NCI-H2107 treated with DMSO at 0.1 percent for 48 hours (cell line): Measurements from ENCODE around the gene HORMAD2.
"Not testable (repeated sequence)": the region's sequence is repeated elsewhere in the genome, so short reads cannot be mapped to it uniquely, and the experiment has no call there.

Source experiments
- DNase-seq: peaks from one replicate; lab custom pipeline; 2025; ENCODE audit not compliant: unreplicated experiment; lab: John Stamatoyannopoulos, UW

Gene HORMAD2

GRCh38 chr22:30056015-30056414 is 24.2 kb upstream of the HORMAD2 start:
- no peak for DNase-seq

DNA sequence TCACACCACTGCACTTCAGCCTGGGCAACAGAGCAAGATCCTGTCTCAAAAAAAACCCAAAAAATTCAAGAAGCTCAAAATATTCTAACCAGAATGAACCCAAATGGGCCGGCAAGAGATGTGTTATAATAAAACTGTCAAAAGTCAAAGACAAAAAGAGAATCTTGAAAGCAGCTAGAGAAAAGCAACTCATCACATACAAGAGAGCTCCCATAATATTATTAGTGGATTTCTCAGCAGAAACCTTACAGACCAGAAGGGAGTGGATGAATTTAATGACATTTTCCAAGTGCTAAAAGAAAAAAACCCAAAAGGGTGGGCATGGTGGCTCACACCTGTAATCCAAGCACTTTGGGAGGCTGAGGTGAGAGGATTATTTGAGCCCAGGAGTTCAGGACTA is 22.9 kb upstream of the HORMAD2 start:
- no peak for DNase-seq

- not testable (repeated sequence) for DNase-seq
These were observed 20.8 kb upstream of the HORMAD2 start for GRCh38 chr22:30059346-30060020.

DNA sequence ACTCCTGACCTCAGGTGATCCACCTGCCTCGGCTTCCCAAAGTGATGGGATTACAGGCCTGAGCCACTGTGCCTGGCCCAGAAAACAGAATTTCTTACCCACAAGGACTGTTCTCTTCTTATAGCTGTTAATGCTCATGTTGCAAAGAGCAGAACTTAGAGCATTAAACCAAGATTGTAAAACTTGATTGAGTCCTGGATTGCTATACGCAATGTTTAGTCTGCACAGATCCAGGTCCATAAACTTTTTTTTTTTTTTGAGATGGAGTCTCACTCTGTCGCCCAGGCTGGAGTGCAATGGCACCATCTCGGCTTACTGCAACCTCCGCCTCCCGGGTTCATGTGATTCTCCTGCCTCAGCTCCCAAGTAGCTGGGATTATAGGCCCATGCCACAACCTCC is 19.2 kb upstream of the HORMAD2 start:
- DNase-seq: not testable (repeated sequence)

DNA sequence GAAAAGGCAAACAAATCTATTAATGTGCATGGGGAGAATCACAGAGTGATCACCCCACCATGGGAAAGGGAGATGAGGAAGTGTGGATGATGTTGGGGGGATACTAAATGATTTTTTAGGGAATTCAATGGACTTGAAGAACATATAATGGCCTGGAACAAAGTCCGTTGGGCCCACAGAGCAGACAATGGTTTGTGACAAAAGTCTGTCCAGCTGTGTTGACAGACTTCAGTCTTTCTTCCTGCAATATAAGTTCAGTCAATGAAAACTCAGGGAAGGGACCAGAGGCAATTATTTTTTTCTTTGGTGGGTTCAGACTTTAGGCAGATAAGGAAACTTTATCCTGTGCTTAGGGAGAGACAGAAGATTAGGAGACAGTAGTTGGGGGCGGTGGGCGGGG is 18.0 kb upstream of the HORMAD2 start:
- DNase-seq: no peak

- no peak for DNase-seq
These were observed 17.3 kb upstream of the HORMAD2 start for GRCh38 chr22:30062950-30063349.

DNA sequence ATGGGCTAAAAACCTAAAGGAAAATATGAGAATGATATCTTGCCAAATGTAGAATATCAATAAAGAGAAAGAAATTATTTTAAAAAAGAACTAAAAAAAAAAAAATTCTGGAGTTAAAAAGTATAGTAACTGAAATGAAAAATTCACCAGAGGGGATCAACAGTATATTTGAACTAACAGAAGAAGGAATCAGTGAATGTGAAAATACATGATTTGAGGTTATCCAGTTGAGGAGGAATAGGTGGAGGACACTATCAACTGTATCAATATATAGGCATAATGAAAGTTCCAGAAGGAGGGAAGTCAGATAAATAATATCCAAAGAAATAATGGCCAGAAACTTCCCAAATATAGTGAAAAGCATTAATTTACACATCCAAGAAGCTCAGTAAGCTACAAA is 16.1 kb upstream of the HORMAD2 start:
- DNase-seq: no peak

DNA sequence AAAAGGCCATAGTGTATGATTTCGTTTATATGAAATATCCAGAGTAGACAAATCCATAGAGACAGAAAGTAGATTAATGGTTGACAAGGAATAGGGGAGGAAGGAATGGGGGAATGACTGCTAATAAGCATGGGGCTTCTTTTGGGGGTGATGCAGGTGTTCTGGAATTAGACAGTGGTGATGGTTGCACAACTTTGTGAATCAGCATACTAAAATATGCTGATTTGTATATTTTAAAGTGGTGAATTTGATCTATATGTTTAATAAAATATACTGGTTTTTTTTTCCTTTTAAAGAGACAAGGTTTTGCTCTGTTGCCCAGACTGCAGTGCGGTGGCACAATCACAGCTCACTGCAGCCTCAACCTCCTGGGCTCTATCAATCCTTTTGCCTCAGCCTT is 6.5 kb upstream of the HORMAD2 start:
- DNase-seq: no peak

- DNase-seq: no peak
These were observed 6.1 kb upstream of the HORMAD2 start for GRCh38 chr22:30074147-30074546.

DNA sequence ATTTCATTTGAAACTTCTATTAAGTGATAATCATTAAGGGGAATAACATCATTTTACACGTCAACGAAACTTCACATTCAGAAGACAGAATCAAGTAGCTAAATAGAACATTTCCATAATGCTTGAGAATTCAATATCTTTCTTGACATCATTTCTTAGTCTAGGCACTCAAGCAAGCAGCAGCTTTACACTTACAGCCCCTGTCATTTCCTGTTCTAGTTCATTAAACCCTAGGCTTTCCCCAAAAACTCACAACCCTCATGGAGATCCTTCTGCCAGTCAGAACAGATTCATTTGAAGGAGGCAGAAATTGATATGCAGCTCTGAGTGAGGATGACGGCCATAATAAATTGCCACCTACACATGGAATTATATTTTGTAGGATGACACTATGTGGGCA is 5.3 kb upstream of the HORMAD2 start:
- DNase-seq: no peak

- no peak for DNase-seq
These were observed 2.9 kb upstream of the HORMAD2 start for GRCh38 chr22:30077279-30077880.

GRCh38 chr22:30078320-30079311 is 1.6 kb upstream of the HORMAD2 start:
- peak; percentile 21 for DNase-seq

DNA sequence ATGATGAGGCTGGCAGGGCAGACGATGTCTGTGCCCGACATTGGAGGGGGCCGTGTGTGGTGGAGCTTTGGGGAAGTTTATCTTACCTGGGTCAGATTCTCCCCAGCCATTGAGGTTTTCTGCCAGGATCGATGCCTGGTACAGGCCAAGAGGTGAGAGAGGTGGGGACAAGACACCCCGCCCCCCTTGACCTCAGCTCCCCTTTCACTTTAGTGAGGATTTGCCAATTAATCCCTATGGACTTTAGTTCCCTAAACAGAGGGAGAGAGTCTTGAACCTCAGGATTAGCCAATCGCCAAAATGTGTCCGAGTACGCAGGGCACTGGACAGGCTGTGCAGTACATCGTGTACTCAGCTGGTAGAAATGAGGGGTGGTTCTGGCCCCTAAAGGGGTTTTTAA is 541 bp downstream of the HORMAD2 start:
- no peak for DNase-seq

- DNase-seq: no peak
These were observed 6.2 kb downstream of the HORMAD2 start for GRCh38 chr22:30086496-30086895.

DNA sequence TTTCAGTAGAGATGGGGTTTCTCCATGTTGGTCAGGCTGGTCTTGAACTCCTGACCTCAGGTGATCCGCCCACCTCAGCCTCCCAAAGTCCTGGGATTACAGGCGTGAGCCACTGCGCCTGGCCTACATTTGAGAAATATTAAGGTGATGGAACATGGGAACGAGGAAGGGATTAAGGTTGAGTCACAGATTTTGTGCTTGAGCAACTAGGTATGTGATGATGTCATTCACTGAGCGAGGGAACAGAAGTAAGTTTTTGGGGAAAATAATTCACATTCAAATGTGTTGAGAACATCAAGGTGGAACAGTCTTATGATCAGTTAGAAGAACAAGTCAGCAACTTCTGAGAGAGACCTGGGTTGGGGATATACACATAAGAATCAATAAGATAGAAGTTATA is 6.8 kb downstream of the HORMAD2 start:
- DNase-seq: not testable (repeated sequence)

- no peak for DNase-seq
These were observed 7.3 kb downstream of the HORMAD2 start for GRCh38 chr22:30087611-30088010.

DNA sequence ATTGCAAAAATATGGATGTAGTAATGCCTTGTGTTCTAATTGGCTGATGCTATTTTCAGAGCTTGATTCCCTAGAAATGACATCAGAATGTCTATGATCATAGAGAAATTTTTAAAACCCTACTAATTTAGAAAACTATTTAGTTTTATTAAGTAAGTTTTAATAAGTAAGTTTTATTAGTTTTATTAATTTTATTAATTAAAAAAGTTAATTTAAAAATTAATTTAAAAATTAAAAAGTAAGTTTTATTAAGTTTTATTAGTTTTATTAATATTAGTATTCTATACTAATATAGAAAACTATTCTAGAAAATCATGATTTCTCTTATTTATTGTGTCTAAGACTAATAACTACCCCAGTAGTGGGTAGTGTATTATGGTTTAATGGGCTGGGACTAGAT is 8.2 kb downstream of the HORMAD2 start:
- DNase-seq: no peak

GRCh38 chr22:30089655-30089974 is 9.4 kb downstream of the HORMAD2 start:
- no peak for DNase-seq

- no peak for DNase-seq
These were observed 12.4 kb downstream of the HORMAD2 start for GRCh38 chr22:30092686-30093085.

- DNase-seq: no peak
These were observed 14.5 kb downstream of the HORMAD2 start for GRCh38 chr22:30094804-30095203.

- DNase-seq: no peak
These were observed 17.6 kb downstream of the HORMAD2 start for GRCh38 chr22:30097861-30098260.

- DNase-seq: not testable (repeated sequence)
These were observed 20.5 kb downstream of the HORMAD2 start for GRCh38 chr22:30100770-30101169.
